K562 (cell line): ENCODE data around the gene PLA2G15. TPM values are rescaled to one million over a fixed set of nuclear protein-coding genes. Genes with fewer than 3 reads are reported as not detected.

Source experiments
- ATAC-seq: fragments of 200-7000 bp; cut with Tn5 transposase; 3 replicates; pipeline ENCODE4 v1.9.1; 2020; ENCODE audit warnings: moderate library complexity
- BruUV-seq: library from RNA; stranded (reverse); fragments of 400-500 nt; replicated peaks from 2 replicates; lab custom pipeline; 2021; lab: Mats Ljungman, UMichigan
- CTCF ChIA-PET: fragments of 300-600 bp; formaldehyde crosslinking; extraction: SDS; loops from one replicate; lab custom pipeline; 2021; ENCODE audit warnings: low intra/inter-chr PET ratio; lab: Yijun Ruan, JAX
- POLR2A ChIA-PET: fragments of 300-600, 350-650 bp; sonication (Branson Sonifier 250); formaldehyde crosslinking; extraction: SDS; loops from one replicate; lab custom pipeline; 2021; ENCODE audit warnings: antibody characterized with exemption, inconsistent platforms; lab: Yijun Ruan, JAX
- DNase-seq, 4 experiments: peaks; one replicate each; pipeline versions ENCODE4 v3.0.0 to v3.0.0-alpha.2; 2011 to 2018; ENCODE audit warnings: low spot score in 3 of 4, mixed read lengths in 3 of 4; ENCODE audit errors: extremely low read depth in 1 of 4
- FAIRE-seq: peaks from 2 replicates; lab custom pipeline; 2011; peaks lifted over from hg19 to GRCh38; lab: Jason Lieb, UNC
- H2AFZ ChIP-seq: 2 replicates; pipeline ENCODE4 v1.6.0; 2011; ENCODE audit warnings: low read depth, low read length, control low read depth, inconsistent platforms
- H3K27ac ChIP-seq: fragments of 200-600 bp; 3 replicates; pipeline ENCODE4 v1.8.0; 2011; ENCODE audit warnings: low read depth, mild to moderate bottlenecking, control low read depth, inconsistent platforms, low read length, moderate library complexity, mixed read lengths; ENCODE audit errors: extremely low read depth
- H3K27me3 ChIP-seq, 2 experiments: fragments of 300-600 bp in 1 of 2; 2 replicates in 1 of 2; 3 replicates in 1 of 2; pipeline versions ENCODE4 v1.6.0 to v1.8.0; 2011; ENCODE audit warnings: inconsistent platforms in 2 of 2, low read length in 2 of 2, mild to moderate bottlenecking in 1 of 2, mixed read lengths in 1 of 2, moderate library complexity in 1 of 2; ENCODE audit not compliant: control insufficient read depth in 2 of 2, insufficient read depth in 2 of 2
- H3K36me3 ChIP-seq: fragments of 300-600 bp; 3 replicates; pipeline ENCODE4 v1.8.0; 2011; ENCODE audit warnings: mild to moderate bottlenecking, low read length, inconsistent platforms; ENCODE audit not compliant: control insufficient read depth, insufficient read depth
- H3K4me1 ChIP-seq, 2 experiments: fragments of 200-600 bp in 1 of 2; replicated peaks in 1 of 2; 2 replicates in 1 of 2; 3 replicates in 1 of 2; pipeline versions ENCODE4 v1.5.1 to v1.8.0; 2011; ENCODE audit warnings: inconsistent platforms in 2 of 2, low read length in 2 of 2, mild to moderate bottlenecking in 1 of 2, mixed read lengths in 1 of 2, moderate library complexity in 1 of 2; ENCODE audit not compliant: control insufficient read depth in 2 of 2, insufficient read depth in 2 of 2
- H3K4me2 ChIP-seq: 2 replicates; pipeline ENCODE4 v1.6.1; 2011; ENCODE audit warnings: low read length, control low read depth, inconsistent platforms, mixed read lengths; ENCODE audit not compliant: insufficient read depth
- H3K4me3 ChIP-seq: fragments of 200-600 bp; sonication (generic), shearing (Covaris generic); 2 replicates; pipeline ENCODE4 v1.5.1; 2016; ENCODE audit warnings: control low read depth, inconsistent platforms
- H3K79me2 ChIP-seq: fragments of 200-600 bp; 3 replicates; pipeline ENCODE4 v1.8.0; 2011; ENCODE audit warnings: low read length, inconsistent platforms; ENCODE audit not compliant: control insufficient read depth, insufficient read depth
- H3K9ac ChIP-seq, 2 experiments: 2 replicates each; pipeline versions ENCODE4 v1.6.0 to v1.6.1; 2011; ENCODE audit warnings: low read depth in 2 of 2, low read length in 2 of 2, control low read depth in 1 of 2, inconsistent platforms in 1 of 2, mild to moderate bottlenecking in 1 of 2, mixed read lengths in 1 of 2; ENCODE audit not compliant: insufficient read depth in 1 of 2
- H3K9me1 ChIP-seq: one replicate; pipeline ENCODE4 v1.6.0; 2011; ENCODE audit warnings: inconsistent platforms, mild to moderate bottlenecking, low read length, moderate library complexity; ENCODE audit not compliant: control insufficient read depth, insufficient read depth
- H3K9me3 ChIP-seq: replicated peaks from 2 replicates; pipeline ENCODE4 v1.5.1; 2011; ENCODE audit warnings: low read depth, low read length, inconsistent platforms; ENCODE audit not compliant: control insufficient read depth, insufficient read depth
- H4K20me1 ChIP-seq: replicated peaks from 2 replicates; pipeline ENCODE4 v1.6.1; 2011; ENCODE audit warnings: low read length, inconsistent platforms, mixed read lengths; ENCODE audit not compliant: control insufficient read depth, insufficient read depth
- E2F5 ChIP-seq: sonication (generic); formaldehyde crosslinking; IDR thresholded peaks from 2 replicates; pipeline ENCODE4 v1.8.0; 2022; ENCODE audit warnings: mild to moderate bottlenecking, missing genetic modification reagents
- ESRRA ChIP-seq: fragments of 450-650 bp; IDR thresholded peaks from 2 replicates; pipeline ENCODE4 v1.6.1; 2014; ENCODE audit warnings: low read depth, mild to moderate bottlenecking, moderate library complexity, borderline replicate concordance
- KAT7 ChIP-seq: sonication (generic); formaldehyde crosslinking; IDR thresholded peaks from 2 replicates; pipeline ENCODE4 v1.8.0; 2022; ENCODE audit warnings: missing genetic modification reagents, mild to moderate bottlenecking, borderline replicate concordance
- KLF10 ChIP-seq: fragments of 250-450 bp; sonication (Bioruptor Pico); IDR thresholded peaks from 2 replicates; pipeline ENCODE4 v1.6.1; 2021; ENCODE audit warnings: matching md5 sums
- MECOM ChIP-seq: fragments of 250-450 bp; sonication (Bioruptor Pico); IDR thresholded peaks from 2 replicates; pipeline ENCODE4 v1.8.0; 2022; ENCODE audit warnings: inconsistent platforms
- MEF2A ChIP-seq: IDR thresholded peaks from 2 replicates; pipeline ENCODE4 v1.6.1; 2011; ENCODE audit warnings: low read depth, mild to moderate bottlenecking, low read length, moderate library complexity; ENCODE audit not compliant: control insufficient read depth
- MYNN ChIP-seq, 2 experiments: sonication (generic); formaldehyde crosslinking in 1 of 2; IDR thresholded peaks; 2 replicates each; pipeline versions ENCODE4 v1.5.0 to v1.6.1; 2016 to 2020; ENCODE audit warnings: antibody characterized with exemption in 1 of 2, missing genetic modification reagents in 1 of 2
- NFE2 ChIP-seq: IDR thresholded peaks from 2 replicates; pipeline ENCODE4 v1.6.1; 2014; ENCODE audit warnings: antibody characterized with exemption, low read depth
- POLR3A ChIP-seq: IDR thresholded peaks from 2 replicates; pipeline ENCODE4 v1.6.1; 2011; ENCODE audit warnings: borderline replicate concordance, mild to moderate bottlenecking, moderate library complexity; ENCODE audit not compliant: insufficient read length, insufficient read depth; ENCODE audit errors: extremely low read depth
- WHSC1 ChIP-seq: IDR thresholded peaks from one replicate; pipeline ENCODE4 v1.6.1; 2012; ENCODE audit warnings: low read length, control low read depth, inconsistent platforms
- ZBTB49 ChIP-seq: sonication (generic); formaldehyde crosslinking; IDR thresholded peaks from 2 replicates; pipeline ENCODE4 v1.8.0; 2022; ENCODE audit warnings: missing genetic modification reagents, mild to moderate bottlenecking, borderline replicate concordance
- ZNF518B ChIP-seq: fragments of 250-450 bp; sonication (Bioruptor Pico); IDR thresholded peaks from 2 replicates; pipeline ENCODE4 v1.5.0; 2021; ENCODE audit warnings: mild to moderate bottlenecking, moderate library complexity
- ZNF551 ChIP-seq: fragments of 250-450 bp; sonication (Bioruptor Pico); IDR thresholded peaks from 2 replicates; pipeline ENCODE4 v1.5.0; 2021; ENCODE audit warnings: mild to moderate bottlenecking, moderate library complexity
- WGBS: fragments of 100-300 bp; shearing (Covaris generic); methylation state at CpG from one replicate; pipeline ENCODE4 v1.1.6; 2016; ENCODE audit warnings: low coverage, mixed read lengths; ENCODE audit not compliant: insufficient coverage; ENCODE audit errors: missing lambda C conversion rate; 5-methylcytosine and 5-hydroxymethylcytosine counted together
- in situ Hi-C: fragments of 300-500 bp; cut with MboI; formaldehyde crosslinking; loops from 4 replicates; pipeline ENCODE4 v1.15.0; 2018; ENCODE audit warnings: inconsistent platforms, mixed read lengths
- intact Hi-C: fragments of 100-400 bp; cut with micrococcal nuclease; formaldehyde crosslinking; loops from 2 replicates; pipeline ENCODE4 v1.14.2; 2022
- polyA plus RNA-seq, 8 experiments: library from polyadenylated mRNA; depleted of rRNA in 4 of 8; stranded (reverse) in 5 of 8; unstranded in 3 of 8; fragments of >200 nt; fragmentation: Nextera tagmentation in 2 of 8; fragmentation: Illumina TruSeq in 1 of 8; extraction: Ambion mirVana in 2 of 8; extraction: Trizol in 1 of 8; gene quantifications; 2 replicates each; pipeline versions ENCODE4 v1.2.1 to v1.2.3, GENCODE V29; 2011 to 2014; ENCODE audit warnings: inconsistent platforms in 1 of 8, missing spikeins in 1 of 8
- total RNA-seq, 7 experiments: library from RNA; depleted of rRNA in 6 of 7; stranded (reverse); fragments of >200 nt in 6 of 7; fragmentation: Illumina TruSeq in 2 of 7; extraction: Trizol in 2 of 7; gene quantifications; 2 replicates each; pipeline versions ENCODE4 v1.2.1 to v1.2.3, GENCODE V29; 2011 to 2021; ENCODE audit warnings: low replicate concordance in 1 of 7

PLA2G15 gene
- total and polyA plus RNA-seq, 9 of the 15 experiments (the other 6 are each of a cell fraction or from before 2014, with no cell fraction given) = 0.42 to 8.6 (median 4.8) TPM

- Histone ChIP-seq H3K27me3 (no peaks in the 10 kb centered on the region), H3K27ac (no peak overlapping the region), H2AFZ (no peak overlapping the region), H3K79me2 (no peaks in the 10 kb centered on the region; the same call in 2 of the 3 replicates), H4K20me1 (no peaks in the 10 kb centered on the region; the same call in 1 of the 2 replicates), H3K4me1 (peaks cover 0 to 12% of the 10 kb centered on the region in 2 experiments; a peak in 1 of 5 replicates), H3K9me1 (no peaks in the 10 kb centered on the region), H3K9me3 (no peaks in the 10 kb centered on the region), H3K9ac (no peak overlapping the region; a peak in 1 of 4 replicates), H3K4me3 (no peak overlapping the region), H3K4me2 (no peak overlapping the region), H3K36me3 (peaks cover 71% of the 10 kb centered on the region; the same call in 2 of the 3 replicates)
- no TSS peak for BruUV-seq
- intact Hi-C loops (loop anchor here (2.0 kb wide), 1 partner anchor 133 kb away; no protein-coding TSS in a partner anchor), in situ Hi-C loops (loop anchor here (10.0 kb wide), 1 partner anchor 153 kb away; no protein-coding TSS in a partner anchor)
- no peak for TF ChIP-seq POLR3A
- TF ChIP-seq WHSC1 = no peak
- no peak for TF ChIP-seq ESRRA
- no peak for TF ChIP-seq E2F5 (CRISPR knock-in tag)
- TF ChIP-seq MEF2A = no peak
- no peak for TF ChIP-seq NFE2
- no peak for TF ChIP-seq ZBTB49 (CRISPR knock-in tag)
- TF ChIP-seq MYNN (IDR thresholded peaks at IDR 0.05) = no peak
- no peak for TF ChIP-seq MYNN (CRISPR knock-in tag; IDR thresholded peaks at IDR 0.05)
- no peak for TF ChIP-seq KAT7
- TF ChIP-seq ZNF551 (CRISPR knock-in tag) = no peak
- no peak for TF ChIP-seq KLF10 (CRISPR knock-in tag)
- no peak for TF ChIP-seq MECOM (CRISPR knock-in tag)
- TF ChIP-seq ZNF518B (CRISPR knock-in tag) = no peak
- WGBS = 89% methylated on average over 2 of the region's 2 CpGs
- no peak for ATAC-seq
- CTCF ChIA-PET = interaction anchor here (1.3 to 2.6 kb wide), 2 partner anchors 156 to 235 kb away, joined by 3 to 18 read pairs; no protein-coding TSS in a partner anchor
- POLR2A ChIA-PET = interaction anchor here (0.6 to 1.8 kb wide), 4 partner anchors 9 to 285 kb away, joined by 3 to 8 read pairs (median 4); no protein-coding TSS in a partner anchor
- peak in 1 of 4 experiments; percentile 11 for DNase-seq
- FAIRE-seq = no peak
Measured at GRCh38 chr16:68227850-68228553, 17.2 kb upstream of the PLA2G15 start.
